ENCODE data around the gene FAM200C. TPM values are rescaled to one million over a fixed set of nuclear protein-coding genes. Genes with fewer than 3 reads are reported as not detected.

The FAM200C gene
- total and polyA plus RNA-seq, 10 donors, result 1.6 to 5.9 (median 2.5) TPM

DNA sequence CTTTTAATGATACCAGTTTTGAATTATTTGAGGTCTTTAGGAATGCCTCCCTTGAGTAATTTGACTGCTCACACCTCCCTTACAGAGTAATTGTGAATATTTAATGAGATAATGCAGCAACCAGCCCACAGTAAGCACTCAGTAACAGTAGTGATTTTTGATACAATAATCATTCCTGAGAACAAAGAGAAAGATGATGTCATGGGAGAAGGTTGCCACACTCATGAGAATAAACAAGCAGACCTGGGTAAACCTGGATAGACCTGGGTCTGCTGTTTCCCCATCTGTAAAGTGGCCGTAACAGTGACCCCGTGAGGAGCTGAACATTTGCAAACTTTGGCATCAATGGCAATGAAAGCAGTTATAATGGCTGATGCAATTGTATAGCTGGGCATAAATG, 33.6 kb downstream of the FAM200C start:
- 93 to 98% (median 95%) methylated on average over 2 of the region's 2 CpGs for WGBS, 5 donors
- no peak for DNase-seq
- Histone ChIP-seq H3K4me3 (no peak overlapping the region), H3K4me1 (peaks cover 0 to 20% (median 14%) of the 10 kb centered on the region in 6 donors), H3K36me3 (no peaks in the 10 kb centered on the region), H3K27ac (no peak overlapping the region), H3K27me3 (replicated peaks in 1 of 7) (peaks cover 0 to 52% (median 20%) of the 10 kb centered on the region in 7 donors), H3K9me3 (no peaks in the 10 kb centered on the region)
- TF ChIP-seq, protein P1, sequence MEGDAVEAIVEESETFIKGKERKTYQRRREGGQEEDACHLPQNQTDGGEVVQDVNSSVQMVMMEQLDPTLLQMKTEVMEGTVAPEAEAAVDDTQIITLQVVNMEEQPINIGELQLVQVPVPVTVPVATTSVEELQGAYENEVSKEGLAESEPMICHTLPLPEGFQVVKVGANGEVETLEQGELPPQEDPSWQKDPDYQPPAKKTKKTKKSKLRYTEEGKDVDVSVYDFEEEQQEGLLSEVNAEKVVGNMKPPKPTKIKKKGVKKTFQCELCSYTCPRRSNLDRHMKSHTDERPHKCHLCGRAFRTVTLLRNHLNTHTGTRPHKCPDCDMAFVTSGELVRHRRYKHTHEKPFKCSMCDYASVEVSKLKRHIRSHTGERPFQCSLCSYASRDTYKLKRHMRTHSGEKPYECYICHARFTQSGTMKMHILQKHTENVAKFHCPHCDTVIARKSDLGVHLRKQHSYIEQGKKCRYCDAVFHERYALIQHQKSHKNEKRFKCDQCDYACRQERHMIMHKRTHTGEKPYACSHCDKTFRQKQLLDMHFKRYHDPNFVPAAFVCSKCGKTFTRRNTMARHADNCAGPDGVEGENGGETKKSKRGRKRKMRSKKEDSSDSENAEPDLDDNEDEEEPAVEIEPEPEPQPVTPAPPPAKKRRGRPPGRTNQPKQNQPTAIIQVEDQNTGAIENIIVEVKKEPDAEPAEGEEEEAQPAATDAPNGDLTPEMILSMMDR (IDR thresholded peaks at IDR 0.05 in 8 of 11, conservative IDR thresholded peaks at IDR 0.05 in 3 of 11), result no peak
- TF ChIP-seq POLR2AphosphoS5 (IDR thresholded peaks at IDR 0.05), result no peak
- no peak for TF ChIP-seq POLR2A (IDR thresholded peaks at IDR 0.05)
- intact Hi-C loops (cut with DNase I; ENCODE audit: low total_unique reads), result no loop called here

DNA sequence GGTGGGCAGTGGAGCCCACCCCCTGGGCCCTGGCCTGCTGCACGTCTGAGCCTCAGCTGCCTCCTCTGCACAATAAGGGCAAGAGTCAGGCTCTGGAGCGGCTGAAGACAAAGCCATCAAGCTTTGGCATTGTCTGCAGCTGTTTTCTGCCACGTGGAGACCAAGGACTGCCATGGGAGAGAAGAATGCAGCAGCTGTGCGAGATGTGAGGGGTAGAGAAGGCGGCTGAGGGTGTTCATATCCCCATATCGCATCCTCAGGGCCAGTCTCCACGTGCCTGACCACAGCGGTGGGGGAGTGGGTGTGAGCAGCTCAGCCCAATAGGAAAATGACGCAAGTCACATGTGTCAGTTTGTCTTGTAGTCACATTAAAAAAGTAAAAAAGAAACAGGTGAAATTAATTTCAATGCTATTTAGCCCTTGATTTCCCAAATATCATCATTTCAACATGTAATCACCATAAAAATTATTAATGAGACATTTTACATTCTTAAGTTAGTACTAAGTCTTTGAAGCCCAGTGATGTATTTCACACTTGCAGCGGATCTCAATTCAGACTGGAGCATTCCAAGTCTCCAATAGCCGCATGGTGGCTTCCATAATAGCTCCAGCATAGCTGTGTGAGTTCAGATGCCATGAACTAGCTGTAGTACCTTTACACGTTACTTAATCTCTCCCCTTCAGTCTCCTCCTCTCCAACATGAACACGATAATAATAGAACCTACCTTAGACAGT, 36.0 kb downstream of the FAM200C start:
- intact Hi-C loops (cut with DNase I; ENCODE audit: low total_unique reads), result no loop called here
- Histone ChIP-seq H3K27me3 (replicated peaks in 1 of 7) (peaks cover 0 to 28% (median 0%) of the 10 kb centered on the region in 7 donors), H3K4me1 (peaks cover 0 to 7% (median 2%) of the 10 kb centered on the region in 6 donors), H3K36me3 (no peaks in the 10 kb centered on the region), H3K4me3 (no peak overlapping the region), H3K27ac (peak overlapping the region in 5 of 8 donors; percentile 28 to 42 (median 33)), H3K9me3 (no peaks in the 10 kb centered on the region)
- TF ChIP-seq POLR2AphosphoS5 (IDR thresholded peaks at IDR 0.05), result no peak
- WGBS, 5 donors, result 66 to 87% (median 75%) methylated on average over 13 of the region's 13 CpGs
- no peak for DNase-seq

DNA sequence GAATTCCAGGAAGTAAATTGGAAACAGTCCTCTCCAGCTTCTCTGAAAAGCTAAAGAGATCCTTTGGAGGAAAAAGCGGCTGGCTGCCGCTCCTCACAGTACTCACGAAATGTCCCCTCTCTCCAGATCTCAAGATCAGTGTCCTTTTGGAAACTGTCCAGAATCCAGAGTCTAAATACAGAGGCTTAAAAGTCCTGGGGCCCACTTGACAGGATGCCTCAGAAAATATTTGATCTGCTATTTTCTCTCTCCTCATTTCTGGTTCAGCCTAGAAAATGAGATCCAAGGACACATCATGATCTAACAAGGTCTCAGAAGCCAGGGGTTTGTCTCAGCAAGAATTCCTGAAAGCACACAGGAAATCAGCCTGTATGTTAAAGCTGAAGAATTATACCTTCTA, 36.6 kb downstream of the FAM200C start:
- Histone ChIP-seq H3K27ac (peak overlapping the region in 6 of 8 donors; percentile 16 to 42 (median 32)), H3K9me3 (no peaks in the 10 kb centered on the region), H3K4me1 (peaks cover 0 to 11% (median 6%) of the 10 kb centered on the region in 6 donors), H3K4me3 (no peak overlapping the region), H3K36me3 (no peaks in the 10 kb centered on the region), H3K27me3 (replicated peaks in 1 of 7) (peaks cover 0 to 21% (median 0%) of the 10 kb centered on the region in 7 donors)
- TF ChIP-seq POLR2AphosphoS5 (IDR thresholded peaks at IDR 0.05) (no peak), POLR2A (IDR thresholded peaks at IDR 0.05) (no peak)
- TF ChIP-seq, protein P1 (IDR thresholded peaks at IDR 0.05 in 8 of 11, conservative IDR thresholded peaks at IDR 0.05 in 3 of 11), result no peak
- DNase-seq, result no peak
- 61 to 76% (median 63%) methylated on average over 3 of the region's 3 CpGs for WGBS, 5 donors
- intact Hi-C loops (cut with DNase I; ENCODE audit: low total_unique reads), result no loop called here

DNA sequence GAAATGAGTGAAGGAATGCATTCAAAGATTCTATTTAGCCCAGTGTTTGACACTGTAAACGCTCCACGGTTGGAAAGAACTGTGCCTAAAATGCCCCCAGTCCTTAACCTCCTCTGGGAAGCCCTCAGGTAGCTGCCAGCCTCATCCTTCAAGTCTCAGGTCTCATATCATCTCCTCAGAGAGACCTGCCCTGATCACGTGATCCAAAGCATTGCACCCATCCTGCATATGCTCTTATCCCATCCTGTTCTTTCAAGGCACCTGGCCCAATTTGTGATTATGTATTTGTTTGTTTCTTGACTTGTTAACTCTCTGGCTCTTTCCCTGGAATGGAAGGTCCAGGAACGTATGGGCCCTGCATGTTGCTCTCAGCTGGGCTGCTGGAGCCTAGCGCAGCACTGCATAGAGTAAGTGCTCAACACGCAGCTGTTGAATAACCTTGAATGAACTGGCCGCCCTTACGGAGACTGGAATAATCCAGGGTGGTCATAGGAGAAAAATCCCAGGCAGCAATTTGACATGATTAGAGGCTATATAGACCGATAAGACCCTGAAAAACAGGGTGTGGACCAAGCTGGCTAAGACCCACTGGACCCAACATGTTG, 38.1 kb downstream of the FAM200C start:
- peaks cover 0 to 24% (median 10%) of the 10 kb centered on the region in 6 donors for H3K4me1 ChIP-seq
- WGBS, 5 donors, result 75 to 95% (median 89%) methylated on average over 9 of the region's 9 CpGs
- intact Hi-C loops (cut with DNase I; ENCODE audit: low total_unique reads), result no loop called here
- no peaks in the 10 kb centered on the region for H3K36me3 ChIP-seq
- H3K9me3 ChIP-seq, result no peaks in the 10 kb centered on the region
- H3K27ac ChIP-seq, result no peak overlapping the region
- TF ChIP-seq POLR2AphosphoS5 (IDR thresholded peaks at IDR 0.05), result no peak
- TF ChIP-seq, protein P1 (IDR thresholded peaks at IDR 0.05 in 8 of 11, conservative IDR thresholded peaks at IDR 0.05 in 3 of 11), result no peak
- TF ChIP-seq POLR2A (IDR thresholded peaks at IDR 0.05), result no peak
- peaks cover 0 to 9% (median 0%) of the 10 kb centered on the region in 7 donors for H3K27me3 ChIP-seq (replicated peaks in 1 of 7)
- no peak for DNase-seq
- no peak overlapping the region for H3K4me3 ChIP-seq

Data from spleen (tissue), 11 donors.